Mucosa of stomach (tissue), 1 donor: ENCODE results near the gene DCANP1.

Experiments used
- H3K27me3 ChIP-seq: one replicate; pipeline ENCODE4 v1.7.0; 2013; ENCODE audit warnings: mild to moderate bottlenecking, low read length; ENCODE audit not compliant: control insufficient read depth, insufficient read depth
- H3K36me3 ChIP-seq: one replicate; pipeline ENCODE4 v1.7.0; 2013; ENCODE audit warnings: low read length; ENCODE audit not compliant: control insufficient read depth, insufficient read depth
- H3K4me1 ChIP-seq: one replicate; pipeline ENCODE4 v1.7.0; 2013; ENCODE audit warnings: mild to moderate bottlenecking, low read length; ENCODE audit not compliant: control insufficient read depth, insufficient read depth
- H3K4me3 ChIP-seq: one replicate; pipeline ENCODE4 v1.7.0; 2013; ENCODE audit warnings: low read length
- H3K9ac ChIP-seq: one replicate; pipeline ENCODE4 v1.7.0; 2013; ENCODE audit warnings: mild to moderate bottlenecking, low read length, moderate library complexity
- H3K9me3 ChIP-seq: one replicate; pipeline ENCODE4 v1.7.0; 2013; ENCODE audit warnings: mild to moderate bottlenecking, low read length, moderate library complexity; ENCODE audit not compliant: control insufficient read depth
- donor health status: Pancreatic carcinoma.

The DCANP1 gene

DNA sequence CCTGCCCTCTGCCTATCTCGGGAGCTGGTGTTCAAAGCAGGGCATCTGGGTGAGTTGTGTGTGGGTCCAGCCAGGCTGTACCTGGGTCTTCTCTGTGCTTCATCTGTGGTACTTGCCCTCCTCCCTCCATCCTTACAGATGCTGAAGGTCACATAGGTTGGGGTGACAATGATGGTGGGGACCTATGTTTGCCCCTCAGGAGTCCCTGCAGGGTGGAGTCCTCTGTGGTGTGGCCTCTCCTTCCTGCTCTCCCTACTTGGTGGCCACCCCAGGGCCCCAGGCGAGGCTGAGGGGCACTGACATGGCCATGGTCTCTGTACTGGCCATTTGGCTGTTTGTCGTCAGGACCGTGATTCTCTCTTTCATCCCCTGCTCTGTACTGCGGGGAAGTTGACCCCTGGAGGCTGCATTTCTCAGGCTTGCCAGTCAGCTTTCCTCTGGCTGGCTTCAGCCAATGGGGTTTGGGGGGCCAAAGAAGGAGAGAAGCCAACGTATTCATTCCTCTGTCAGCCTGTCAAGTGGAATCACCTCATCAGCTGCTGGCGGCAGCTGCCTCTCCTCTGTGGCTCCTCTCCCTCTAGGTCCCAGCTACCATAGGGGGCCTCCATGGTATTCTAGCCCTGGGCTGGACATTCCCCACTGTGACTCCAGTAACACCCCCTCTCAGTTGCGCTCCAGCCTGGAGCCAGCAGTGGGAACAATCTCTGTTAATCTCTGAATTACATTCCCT lies 4.6 kb downstream of the DCANP1 start:
- H3K9me3 ChIP-seq: no peaks in the 10 kb centered on the region
- H3K4me1 ChIP-seq: peaks cover 9% of the 10 kb centered on the region
- no peak overlapping the region for H3K9ac ChIP-seq
- H3K27me3 ChIP-seq: no peaks in the 10 kb centered on the region
- no peak overlapping the region for H3K4me3 ChIP-seq
- no peaks in the 10 kb centered on the region for H3K36me3 ChIP-seq

DNA sequence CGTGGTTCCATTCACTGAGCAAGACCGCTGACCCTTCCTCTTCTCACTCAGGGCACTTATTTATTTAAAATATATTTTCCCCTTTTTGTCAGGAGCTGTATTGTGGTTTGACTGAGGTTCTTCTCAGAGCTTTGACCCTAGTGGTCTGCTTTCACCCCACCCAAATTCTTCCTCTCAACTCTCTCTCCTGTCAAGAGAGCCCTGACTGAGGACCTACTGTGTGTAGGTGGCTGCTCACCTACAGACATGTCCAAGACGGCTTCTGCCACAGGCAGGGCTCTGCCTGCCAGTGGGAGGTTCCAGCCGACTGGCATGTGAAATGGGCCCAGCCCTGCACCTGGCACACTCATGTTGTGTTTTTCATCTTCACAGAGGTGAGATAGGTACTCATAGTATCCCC lies 5.2 kb downstream of the DCANP1 start:
- no peaks in the 10 kb centered on the region for H3K36me3 ChIP-seq
- H3K27me3 ChIP-seq: no peaks in the 10 kb centered on the region
- H3K4me3 ChIP-seq: no peak overlapping the region
- no peak overlapping the region for H3K9ac ChIP-seq
- no peaks in the 10 kb centered on the region for H3K9me3 ChIP-seq
- H3K4me1 ChIP-seq: peaks cover 9% of the 10 kb centered on the region

DNA sequence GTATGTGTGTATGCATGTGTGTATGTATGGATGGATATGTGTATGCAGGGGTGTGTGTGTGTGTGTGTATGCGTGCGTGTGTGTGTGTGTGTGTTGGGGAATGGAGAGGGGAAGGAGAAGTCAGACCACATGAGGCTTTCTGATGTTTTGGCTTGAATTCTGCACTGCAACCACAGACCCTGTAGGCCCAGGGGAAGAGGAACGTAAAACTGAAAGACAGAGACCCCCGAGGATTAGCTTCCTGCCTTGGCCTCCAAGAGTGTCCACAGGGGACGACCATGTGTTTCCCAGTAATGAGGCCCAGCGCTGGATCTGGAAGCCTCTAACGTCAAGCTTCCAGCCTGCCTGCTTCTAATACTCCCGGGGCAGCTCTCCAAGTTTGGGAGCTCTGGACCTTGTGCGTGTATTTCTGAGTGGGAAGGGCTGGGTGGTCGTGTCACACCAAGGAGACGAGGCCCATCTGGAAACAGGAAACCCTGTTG lies 5.8 kb downstream of the DCANP1 start:
- Histone ChIP-seq H3K9me3 (no peaks in the 10 kb centered on the region), H3K4me3 (no peak overlapping the region), H3K4me1 (peaks cover 9% of the 10 kb centered on the region)

DNA sequence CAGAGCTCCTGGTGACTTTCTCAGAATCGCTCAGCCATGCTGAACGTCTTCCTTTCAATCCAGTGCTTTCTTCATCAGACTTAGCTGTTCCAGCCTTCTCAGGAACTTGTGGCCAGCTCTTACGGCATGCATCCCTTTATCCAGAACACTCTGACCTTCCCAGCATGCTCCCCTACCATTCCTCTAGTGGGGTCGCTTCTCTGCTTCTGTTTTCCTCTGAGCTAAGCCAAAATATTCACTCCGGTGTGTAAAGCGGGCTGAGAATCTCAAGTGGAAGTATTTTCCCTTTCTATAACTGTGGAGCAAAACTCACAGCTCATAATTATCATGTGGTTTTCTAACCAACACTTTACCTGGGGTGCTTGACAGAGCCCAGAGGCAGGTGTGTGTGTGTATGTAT lies 6.2 kb downstream of the DCANP1 start:
- no peaks in the 10 kb centered on the region for H3K9me3 ChIP-seq
- H3K4me1 ChIP-seq: peaks cover 9% of the 10 kb centered on the region
- no peaks in the 10 kb centered on the region for H3K27me3 ChIP-seq
- no peak overlapping the region for H3K9ac ChIP-seq
- no peaks in the 10 kb centered on the region for H3K36me3 ChIP-seq
- no peak overlapping the region for H3K4me3 ChIP-seq

More for the DNA sequence above, 5.8 kb downstream of the DCANP1 start:
- H3K9ac ChIP-seq: no peak overlapping the region
- no peaks in the 10 kb centered on the region for H3K27me3 ChIP-seq
- H3K36me3 ChIP-seq: no peaks in the 10 kb centered on the region

DNA sequence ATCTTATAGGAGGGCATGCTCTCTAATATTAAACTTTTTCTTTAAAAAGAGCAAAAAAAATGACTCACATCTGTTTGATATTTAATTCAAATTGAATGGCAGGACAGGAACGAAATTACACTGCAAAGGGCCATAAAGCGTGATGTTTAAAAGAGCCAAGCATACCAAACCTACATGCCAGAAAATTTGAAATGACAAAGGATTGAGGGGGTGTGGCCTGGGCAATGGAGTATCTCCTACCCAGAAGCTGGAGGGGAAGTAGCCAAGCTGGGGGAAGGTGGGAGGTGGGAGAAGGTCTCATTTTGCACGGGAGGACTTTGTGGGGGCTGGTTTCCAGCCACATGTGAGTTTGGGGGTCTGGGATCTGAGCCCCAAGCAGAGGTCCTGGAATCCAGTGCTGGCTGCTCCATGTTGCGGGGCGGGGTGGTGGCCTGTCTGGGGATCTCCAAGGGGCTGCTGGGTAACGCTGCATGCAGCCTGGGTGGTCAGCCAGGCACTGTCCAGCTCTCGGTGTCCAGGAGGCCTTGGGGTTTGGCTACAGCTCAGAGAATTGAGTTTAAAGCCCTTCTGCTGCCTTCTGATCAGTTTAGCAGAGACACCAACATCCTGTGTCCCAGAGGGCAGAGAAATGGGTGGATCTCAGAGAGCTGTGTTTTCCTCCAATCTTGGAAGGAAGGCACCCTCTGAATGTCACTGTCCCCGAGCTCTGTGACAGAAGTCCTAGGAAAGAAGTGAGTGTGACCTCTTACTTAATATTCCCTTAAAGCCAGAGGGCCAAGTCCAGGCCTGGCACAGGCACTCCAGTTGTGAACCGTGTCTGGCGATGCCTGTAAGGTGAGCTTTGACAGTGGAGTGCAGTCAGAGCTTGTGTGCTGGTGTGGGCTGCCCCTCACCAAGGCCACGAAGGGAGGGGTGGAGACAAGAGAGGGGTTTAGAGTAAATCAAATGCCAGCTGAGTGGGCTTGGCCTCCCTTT lies 7.6 kb downstream of the DCANP1 start:
- Histone ChIP-seq H3K4me3 (no peak overlapping the region), H3K4me1 (peaks cover 9% of the 10 kb centered on the region), H3K36me3 (no peaks in the 10 kb centered on the region), H3K9me3 (no peaks in the 10 kb centered on the region), H3K27me3 (no peaks in the 10 kb centered on the region), H3K9ac (no peak overlapping the region)

DNA sequence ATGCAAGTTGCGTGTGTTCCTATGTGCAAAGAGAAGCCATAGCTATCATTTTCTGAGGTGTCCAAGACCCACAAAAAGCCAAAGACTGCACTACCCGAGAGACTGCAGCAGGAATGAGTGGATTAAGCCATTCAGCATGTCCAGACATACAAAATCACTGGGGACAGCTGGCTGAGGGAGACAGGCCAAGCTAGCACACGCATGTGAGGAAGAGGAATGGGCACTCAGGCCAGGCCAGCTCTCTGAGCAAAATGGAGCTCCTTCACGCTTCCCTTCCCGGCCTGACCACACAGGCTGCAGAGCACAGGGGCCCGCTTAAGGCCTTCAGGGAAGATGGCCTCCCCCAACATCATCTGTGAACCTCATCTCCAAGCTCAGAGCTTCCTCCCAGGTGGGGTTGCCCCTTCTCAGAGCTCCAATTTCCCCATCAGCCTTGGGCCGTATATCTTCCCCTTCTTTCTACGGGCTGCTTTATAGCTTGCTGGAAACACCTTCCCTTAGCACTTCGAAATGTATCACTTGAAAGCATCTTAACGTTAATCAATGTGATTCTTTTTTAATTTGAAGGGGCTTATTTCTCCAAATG lies 8.4 kb downstream of the DCANP1 start:
- no peak overlapping the region for H3K4me3 ChIP-seq
- no peaks in the 10 kb centered on the region for H3K36me3 ChIP-seq
- H3K9ac ChIP-seq: no peak overlapping the region
- no peaks in the 10 kb centered on the region for H3K27me3 ChIP-seq
- no peaks in the 10 kb centered on the region for H3K9me3 ChIP-seq
- H3K4me1 ChIP-seq: peaks cover 9% of the 10 kb centered on the region

DNA sequence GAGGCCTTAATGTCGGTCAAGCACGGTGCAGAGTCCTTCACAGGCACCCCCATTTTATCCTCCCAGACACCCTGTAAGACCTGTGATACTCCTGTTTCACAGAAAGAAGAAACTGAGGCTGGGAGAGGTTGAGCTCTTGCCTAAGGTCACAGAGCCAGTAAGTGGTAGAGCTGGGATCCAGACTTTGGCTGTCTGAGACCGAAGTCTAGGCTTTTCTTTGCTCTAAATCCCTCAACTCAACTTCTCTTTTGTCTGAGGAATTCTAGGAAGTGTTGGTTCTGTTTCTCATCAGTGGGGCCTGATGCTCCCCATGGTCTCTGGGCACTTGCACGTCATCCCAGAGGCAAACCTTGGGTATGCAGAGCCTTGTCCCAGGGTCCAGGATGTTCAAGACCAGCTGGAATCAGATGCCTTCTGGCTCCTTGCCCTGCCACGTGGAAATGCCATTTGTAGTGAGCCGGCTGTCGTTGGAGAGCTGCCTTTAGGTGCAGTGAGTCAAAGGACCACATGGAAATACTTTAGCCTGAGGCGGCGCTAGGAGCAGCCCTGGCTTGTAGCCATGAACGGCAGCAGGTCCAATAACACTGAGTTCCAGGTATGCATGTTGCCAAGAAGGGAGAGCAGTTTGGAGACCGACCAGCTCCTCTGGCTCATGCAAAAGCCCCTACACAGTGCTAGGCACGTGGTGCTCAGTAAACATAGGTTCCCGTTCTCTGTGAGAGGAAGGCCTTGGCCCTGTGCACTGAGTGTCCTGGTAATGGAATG lies 9.2 kb downstream of the DCANP1 start:
- Histone ChIP-seq H3K36me3 (no peaks in the 10 kb centered on the region), H3K9me3 (no peaks in the 10 kb centered on the region), H3K4me3 (no peak overlapping the region), H3K9ac (no peak overlapping the region), H3K27me3 (no peaks in the 10 kb centered on the region), H3K4me1 (peaks cover 9% of the 10 kb centered on the region)

DNA sequence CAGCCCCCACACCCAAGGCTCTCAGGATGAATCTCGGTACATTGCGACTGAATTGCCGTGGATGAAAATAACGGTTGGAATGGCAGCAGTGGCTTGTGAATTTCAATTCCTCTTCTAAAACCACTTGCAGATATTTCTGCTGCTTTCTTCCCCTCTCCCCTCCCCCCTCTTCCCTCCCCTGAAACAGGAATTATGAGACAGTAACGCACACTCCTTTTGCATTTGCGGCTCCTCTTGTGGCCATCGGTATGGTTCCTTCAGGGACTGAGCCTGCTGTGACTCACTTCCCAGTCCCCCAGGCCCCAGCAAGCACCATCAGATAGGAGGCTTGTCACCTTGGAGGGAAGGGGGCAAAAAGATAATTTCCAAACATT lies 9.7 kb downstream of the DCANP1 start:
- H3K4me1 ChIP-seq: peaks cover 9% of the 10 kb centered on the region
- no peaks in the 10 kb centered on the region for H3K9me3 ChIP-seq

DNA sequence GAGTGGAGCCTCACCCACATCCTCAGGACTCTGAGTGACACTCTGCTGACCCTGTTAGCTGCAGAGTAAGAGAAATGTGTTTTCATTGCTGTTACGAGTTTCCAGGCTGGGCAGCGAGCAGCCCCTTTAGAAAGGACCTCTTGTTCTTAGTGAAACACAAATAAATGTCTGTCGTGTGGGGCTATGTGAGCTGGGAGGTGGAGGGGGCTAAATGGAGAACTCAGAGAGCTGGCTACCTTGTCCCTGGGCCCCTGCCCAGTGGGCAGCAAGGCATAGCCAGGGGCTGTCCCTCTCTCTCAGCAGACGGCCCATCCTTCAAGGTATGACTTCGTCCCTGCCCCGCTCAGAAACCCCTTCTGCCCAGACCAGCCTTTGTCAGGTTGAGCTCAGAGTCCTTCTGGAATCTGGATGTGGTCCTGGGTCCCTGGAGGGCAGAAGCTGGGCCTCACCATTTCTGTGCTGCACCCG lies 10.2 kb downstream of the DCANP1 start:
- H3K27me3 ChIP-seq: no peaks in the 10 kb centered on the region
- H3K4me1 ChIP-seq: peaks cover 9% of the 10 kb centered on the region
- no peak overlapping the region for H3K4me3 ChIP-seq
- no peaks in the 10 kb centered on the region for H3K9me3 ChIP-seq
- H3K36me3 ChIP-seq: no peaks in the 10 kb centered on the region
- no peak overlapping the region for H3K9ac ChIP-seq

More for the DNA sequence above, 9.7 kb downstream of the DCANP1 start:
- no peak overlapping the region for H3K9ac ChIP-seq
- H3K36me3 ChIP-seq: no peaks in the 10 kb centered on the region
- H3K27me3 ChIP-seq: no peaks in the 10 kb centered on the region
- H3K4me3 ChIP-seq: no peak overlapping the region

DNA sequence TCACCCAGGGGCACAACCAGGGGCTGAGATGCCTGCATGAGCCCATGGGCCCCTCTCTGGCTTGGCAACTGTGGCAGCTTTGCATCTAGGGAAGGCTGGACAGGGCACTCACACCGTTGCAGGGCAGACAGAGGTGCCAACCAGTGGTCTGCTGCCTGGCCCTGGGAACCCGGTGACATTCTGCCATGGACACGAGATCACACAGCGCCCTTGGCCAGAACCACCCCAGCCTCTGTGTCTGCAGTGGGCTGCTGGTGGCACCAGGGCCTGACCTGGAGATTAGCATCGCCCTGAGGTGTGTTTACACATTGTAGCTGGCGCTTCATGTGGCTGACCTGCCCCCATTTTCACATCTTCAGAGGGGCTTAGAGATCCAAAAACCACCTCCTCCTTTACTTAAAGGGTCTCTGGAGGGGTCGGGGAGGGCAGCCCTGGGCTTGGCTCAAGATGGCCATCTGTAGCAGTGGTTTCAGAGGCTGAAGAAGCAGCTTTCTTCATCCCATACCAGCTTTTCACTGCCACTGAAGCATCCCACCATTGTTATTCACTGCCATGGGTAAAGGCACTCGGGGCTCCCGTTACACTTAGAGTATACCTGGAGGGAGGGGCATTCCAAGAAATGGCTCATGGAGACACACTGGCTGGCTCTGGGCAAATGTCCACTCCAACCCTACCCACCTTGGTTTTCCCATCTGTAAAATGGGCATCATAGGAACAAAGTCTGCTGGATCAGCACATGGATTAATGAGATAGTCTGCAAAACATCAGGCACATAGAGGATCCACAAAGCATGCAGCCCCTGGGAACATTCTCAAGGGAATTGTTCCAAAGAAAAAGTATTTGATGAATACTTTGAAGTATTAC lies 11.4 kb downstream of the DCANP1 start:
- Histone ChIP-seq H3K4me3 (no peak overlapping the region), H3K4me1 (peaks cover 9% of the 10 kb centered on the region), H3K27me3 (no peaks in the 10 kb centered on the region), H3K9ac (no peak overlapping the region), H3K36me3 (no peaks in the 10 kb centered on the region), H3K9me3 (no peaks in the 10 kb centered on the region)
